ENCODE results near the gene PIK3CB.

GRCh38 chr3:138776961-138777360, 57.8 kb downstream of the PIK3CB start:
- TF ChIP-seq CTCF (IDR thresholded peaks at IDR 0.05 in 4 of 5, conservative IDR thresholded peaks at IDR 0.05 in 1 of 5), result no peak
- TF ChIP-seq POLR2A (IDR thresholded peaks at IDR 0.05), result no peak
